Frontal cortex (tissue), 4 donors: ENCODE results near the gene DNAJC3. TPM values are rescaled to one million over a fixed set of nuclear protein-coding genes. Genes with fewer than 3 reads are reported as not detected.
A peak's percentile ranks its signal among the peaks of the same experiment; 100 is the strongest.

Experiments
- DNase-seq, 2 donors: peaks; one replicate each; pipeline ENCODE4 v3.0.0; 2012; ENCODE audit warnings: low spot score in 2 of 2
- FAIRE-seq: peaks from 2 replicates; lab custom pipeline; 2012; peaks lifted over from hg19 to GRCh38; lab: Jason Lieb, UNC
- small RNA-seq: library from RNA; depleted of rRNA; stranded (forward); fragments of <200 nt; gene quantifications from one replicate; pipeline ENCODE3, GENCODE V24; 2014
- total RNA-seq: library from RNA; depleted of rRNA; stranded (reverse); fragments of >200 nt; gene quantifications from one replicate; pipeline ENCODE4 v1.2.3, GENCODE V29; 2014
- donor health status: control.
- donor health status: control.
- donor health status: control.

DNAJC3 gene
- total RNA-seq, 1 donor from 2014 or later: 31.0 TPM

- DNase-seq (no peak), FAIRE-seq (no peak)
Measured at GRCh38 chr13:95813139-95813538, 136.2 kb downstream of the DNAJC3 start.

GRCh38 chr13:95814495-95814894, 137.6 kb downstream of the DNAJC3 start:
- FAIRE-seq: no peak

GRCh38 chr13:95822303-95822702, 145.4 kb downstream of the DNAJC3 start:
- FAIRE-seq: no peak

More at GRCh38 chr13:95814495-95814894, 137.6 kb downstream of the DNAJC3 start:
- DNase-seq: no peak

GRCh38 chr13:95833126-95833525, 156.2 kb downstream of the DNAJC3 start:
- DNase-seq (no peak), FAIRE-seq (no peak)

More at GRCh38 chr13:95822303-95822702, 145.4 kb downstream of the DNAJC3 start:
- no peak for DNase-seq

GRCh38 chr13:95833719-95834118, 156.8 kb downstream of the DNAJC3 start:
- no peak for FAIRE-seq
- DNase-seq: no peak

GRCh38 chr13:95834134-95834765, 157.3 kb downstream of the DNAJC3 start:
- FAIRE-seq (peak; percentile 70), DNase-seq (peak; percentile 28 to 45)

- FAIRE-seq (no peak), DNase-seq (no peak)
Measured at GRCh38 chr13:95841894-95842293, 165.0 kb downstream of the DNAJC3 start.

- FAIRE-seq (no peak), DNase-seq (no peak)
Measured at GRCh38 chr13:95842898-95843297, 166.0 kb downstream of the DNAJC3 start.

Small RNA genes within 50 kb of the gene (small RNA-seq; reads per million reads assigned to genes)
- gene HMGN1P24: not detected

Other genes with a start within 250 kb of the DNAJC3 start
- 4.5 TPM for gene CLDN10, start 124.4 kb upstream of the DNAJC3 start, total RNA-seq
- 47.3 TPM for gene DZIP1, start 32.4 kb upstream of the DNAJC3 start, total RNA-seq